LNCAP (cell line): ENCODE results near the gene LRRC15.

Source experiments
- CTCF ChIP-seq: fragments of 450-650 bp; IDR thresholded peaks from 2 replicates; pipeline ENCODE4 v1.5.1; 2017; ENCODE audit warnings: mild to moderate bottlenecking

The LRRC15 gene

GRCh38 chr3:194399874-194400411, 30.4 kb upstream of the LRRC15 start:
- TF ChIP-seq CTCF: no peak

GRCh38 chr3:194399166-194399565, 29.6 kb upstream of the LRRC15 start, which contains the start of gene GP5:
GP5 (minus strand) TSS chr3:194399266; CDS start chr3:194398282, 984 bp downstream.
- no peak for TF ChIP-seq CTCF

- no peak for TF ChIP-seq CTCF
Measured at GRCh38 chr3:194397757-194398312, 28.3 kb upstream of the LRRC15 start.

DNA sequence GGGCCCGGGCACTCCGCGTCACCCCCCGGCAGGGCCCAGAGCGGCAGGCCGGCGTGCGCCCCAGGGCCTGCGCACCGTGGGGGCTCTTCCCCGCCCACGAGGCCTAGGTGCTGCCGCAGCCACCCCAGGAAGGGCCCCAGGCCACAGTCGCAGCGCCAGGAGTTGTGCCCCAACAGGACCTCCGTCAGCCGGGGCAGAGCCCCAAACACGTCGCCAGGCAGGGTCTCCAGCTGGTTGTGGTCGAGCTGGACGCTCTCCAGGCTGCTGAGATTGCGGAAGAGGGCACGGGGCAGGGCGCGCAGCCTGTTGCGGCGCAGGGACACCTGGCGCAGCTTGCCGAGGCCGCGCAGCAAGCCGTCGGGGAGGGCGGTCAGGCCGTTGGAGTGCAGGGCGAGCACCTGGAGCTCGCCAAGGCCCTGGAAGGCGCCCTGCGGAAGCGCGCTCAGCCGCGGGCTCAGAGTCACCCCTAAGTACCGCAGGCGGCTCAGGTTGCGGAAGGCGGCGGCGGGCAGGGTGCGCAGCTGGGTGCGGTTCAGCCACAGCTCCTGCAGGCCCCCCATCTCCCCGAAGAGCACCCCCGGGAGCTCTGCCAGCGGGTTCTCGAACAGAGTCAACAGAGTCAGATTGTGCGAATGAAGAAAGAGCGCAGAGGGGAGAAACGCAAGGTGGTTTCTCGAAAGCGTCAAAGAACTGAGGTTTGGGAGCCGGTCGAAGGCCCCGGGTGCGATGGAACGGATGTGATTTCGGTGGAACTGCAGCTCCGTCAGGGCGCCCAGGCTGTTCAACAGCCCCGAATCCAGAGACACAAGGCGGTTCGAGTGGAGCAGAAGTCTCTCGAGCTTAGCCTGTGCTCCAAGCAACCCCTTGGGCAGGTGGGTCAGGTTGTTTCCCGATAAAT, 27.6 kb upstream of the LRRC15 start:
- TF ChIP-seq CTCF: no peak

DNA sequence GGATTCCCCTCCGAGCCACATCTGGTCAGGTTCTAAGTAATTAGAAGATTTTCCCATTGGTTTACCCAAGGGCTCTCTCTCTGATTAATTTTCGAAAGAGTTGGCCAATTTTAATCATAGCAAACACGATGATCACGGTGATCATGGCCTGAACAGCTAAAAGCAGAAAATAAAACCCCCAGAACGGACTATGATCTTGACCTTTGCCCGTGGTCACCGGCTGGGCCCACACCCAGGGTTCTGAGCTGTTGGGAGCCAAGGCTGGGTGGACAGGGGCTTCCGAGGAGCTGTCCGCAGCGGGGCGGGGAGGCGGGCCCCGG, 27.0 kb upstream of the LRRC15 start:
- no peak for TF ChIP-seq CTCF

GRCh38 chr3:194395778-194396538, 26.4 kb upstream of the LRRC15 start:
- no peak for TF ChIP-seq CTCF

- no peak for TF ChIP-seq CTCF
Measured at GRCh38 chr3:194395212-194395611, 25.7 kb upstream of the LRRC15 start.
